Measurements from ENCODE around the gene HCAR2. TPM values are rescaled to one million over a fixed set of nuclear protein-coding genes. Genes with fewer than 3 reads are reported as not detected.

The HCAR2 gene
- total RNA-seq, 4 donors from 2014 or later: 18.3 to 47.2 (median 22.1) TPM

DNA sequence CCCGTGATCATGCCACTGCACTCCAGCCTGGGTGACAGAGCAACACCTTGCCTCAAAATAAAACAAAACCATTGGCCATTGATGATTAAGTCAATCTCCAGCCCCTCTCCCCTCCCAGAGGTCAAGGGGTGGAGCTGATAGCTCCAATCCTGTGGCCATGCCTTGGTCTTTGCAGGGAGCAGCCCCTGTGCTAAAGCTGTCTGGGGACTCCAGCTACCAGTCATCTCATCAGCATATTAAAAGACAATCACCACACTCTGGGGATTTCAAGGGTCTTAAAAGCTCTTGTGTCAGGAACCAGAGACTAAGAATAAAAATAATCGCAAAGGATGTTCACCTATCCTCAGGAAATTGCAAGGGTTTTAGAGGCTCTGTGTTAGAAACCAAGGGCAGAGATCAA lies 30.6 kb downstream of the HCAR2 start:
- 67 to 79% methylated on average over 2 of the region's 2 CpGs for WGBS, 2 donors
- intact Hi-C loops (cut with DNase I; ENCODE audit: low total_unique reads): no loop called here
- no peak for DNase-seq (ENCODE audit: low spot score in 2 of 2)
- TF ChIP-seq, protein P1, sequence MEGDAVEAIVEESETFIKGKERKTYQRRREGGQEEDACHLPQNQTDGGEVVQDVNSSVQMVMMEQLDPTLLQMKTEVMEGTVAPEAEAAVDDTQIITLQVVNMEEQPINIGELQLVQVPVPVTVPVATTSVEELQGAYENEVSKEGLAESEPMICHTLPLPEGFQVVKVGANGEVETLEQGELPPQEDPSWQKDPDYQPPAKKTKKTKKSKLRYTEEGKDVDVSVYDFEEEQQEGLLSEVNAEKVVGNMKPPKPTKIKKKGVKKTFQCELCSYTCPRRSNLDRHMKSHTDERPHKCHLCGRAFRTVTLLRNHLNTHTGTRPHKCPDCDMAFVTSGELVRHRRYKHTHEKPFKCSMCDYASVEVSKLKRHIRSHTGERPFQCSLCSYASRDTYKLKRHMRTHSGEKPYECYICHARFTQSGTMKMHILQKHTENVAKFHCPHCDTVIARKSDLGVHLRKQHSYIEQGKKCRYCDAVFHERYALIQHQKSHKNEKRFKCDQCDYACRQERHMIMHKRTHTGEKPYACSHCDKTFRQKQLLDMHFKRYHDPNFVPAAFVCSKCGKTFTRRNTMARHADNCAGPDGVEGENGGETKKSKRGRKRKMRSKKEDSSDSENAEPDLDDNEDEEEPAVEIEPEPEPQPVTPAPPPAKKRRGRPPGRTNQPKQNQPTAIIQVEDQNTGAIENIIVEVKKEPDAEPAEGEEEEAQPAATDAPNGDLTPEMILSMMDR (IDR thresholded peaks at IDR 0.05): no peak
- TF ChIP-seq POLR2A (IDR thresholded peaks at IDR 0.05): no peak
- H3K4me3 ChIP-seq (ENCODE audit: low read depth, poor library complexity, severe bottlenecking): no peak overlapping the region

DNA sequence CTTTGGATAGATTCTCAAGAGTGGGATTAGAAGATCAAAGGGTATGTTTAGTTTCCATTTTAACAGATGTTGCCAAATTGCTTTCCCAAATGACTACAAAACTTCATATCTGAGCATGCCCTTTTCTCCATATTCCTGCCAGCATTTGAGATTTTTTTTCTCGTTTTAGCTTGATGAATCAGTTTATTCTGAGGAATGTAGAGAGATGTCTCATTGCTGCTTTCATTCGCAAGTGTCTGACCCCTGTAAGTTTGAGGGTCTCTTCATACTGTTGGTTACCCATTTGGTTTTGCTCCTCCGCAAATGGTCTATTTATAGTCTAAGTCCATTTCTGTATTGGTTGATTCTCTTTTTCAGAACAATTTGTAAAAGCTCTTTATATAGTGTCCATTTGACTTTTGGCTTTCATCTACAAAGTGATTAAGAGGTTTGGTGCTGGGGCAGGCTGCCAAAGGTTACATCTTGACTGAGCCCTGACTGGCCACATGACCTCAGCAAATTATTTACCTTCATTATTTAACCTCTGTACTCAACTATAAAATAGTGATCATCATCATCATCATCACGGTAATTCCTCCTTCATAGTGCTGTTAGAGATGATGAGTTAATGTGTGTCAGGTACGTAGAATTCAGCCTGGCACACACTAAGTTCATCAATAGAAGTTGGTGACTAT lies 33.6 kb downstream of the HCAR2 start:
- no peak overlapping the region for H3K4me3 ChIP-seq (ENCODE audit: low read depth, poor library complexity, severe bottlenecking)
- no peak for TF ChIP-seq POLR2A (IDR thresholded peaks at IDR 0.05)
- TF ChIP-seq, protein P1 (IDR thresholded peaks at IDR 0.05): no peak
- no peak for DNase-seq (ENCODE audit: low spot score in 2 of 2)
- WGBS, 2 donors: 59 to 66% methylated on average over 5 of the region's 5 CpGs
- intact Hi-C loops (cut with DNase I; ENCODE audit: low total_unique reads): no loop called here

DNA sequence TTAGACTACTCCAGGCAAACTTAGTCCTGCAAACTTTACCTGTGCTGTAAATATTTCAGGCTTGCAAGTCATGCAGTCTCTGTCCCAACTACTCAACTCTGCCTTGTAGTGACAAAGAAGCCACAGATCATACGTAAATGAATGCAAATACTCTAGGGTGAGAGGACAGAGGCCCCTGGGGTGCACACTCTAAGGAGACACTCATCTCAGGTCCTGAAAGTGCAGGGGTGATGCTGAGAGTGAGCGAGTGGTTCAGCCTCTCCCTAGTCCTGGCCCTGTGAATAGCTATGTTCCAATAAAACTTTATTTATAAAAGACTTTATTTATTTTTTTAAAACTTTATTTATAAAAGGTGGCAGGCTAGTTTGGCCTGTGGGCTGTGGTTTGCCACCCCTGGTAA lies 34.9 kb downstream of the HCAR2 start:
- 87 to 98% methylated on average over 2 of the region's 2 CpGs for WGBS, 2 donors
- TF ChIP-seq, protein P1 (IDR thresholded peaks at IDR 0.05): no peak
- TF ChIP-seq POLR2A (IDR thresholded peaks at IDR 0.05): no peak

DNA sequence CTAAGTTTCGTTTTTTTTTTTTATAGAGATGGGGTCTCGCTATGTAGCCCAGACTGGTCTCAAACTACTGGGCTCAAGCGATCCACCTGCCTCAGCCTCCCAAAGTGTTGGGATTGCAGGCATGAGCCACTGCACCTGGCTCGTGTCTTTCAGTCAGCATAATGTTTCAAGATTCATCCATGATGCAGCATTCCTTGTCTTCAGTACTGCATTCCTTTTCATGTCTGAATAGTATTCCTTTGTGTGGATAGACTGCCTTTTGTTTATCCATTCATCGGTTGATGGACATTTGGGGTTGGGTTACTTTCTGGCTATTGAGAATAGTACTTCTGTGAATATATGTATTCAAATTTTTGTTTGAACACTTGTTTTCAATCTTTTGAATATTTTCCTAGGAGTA lies 37.4 kb downstream of the HCAR2 start:
- H3K4me3 ChIP-seq (ENCODE audit: low read depth, poor library complexity, severe bottlenecking): no peak overlapping the region
- no peak for DNase-seq (ENCODE audit: low spot score in 2 of 2)
- WGBS, 2 donors: 91 to 93% methylated on average over 5 of the region's 5 CpGs
- intact Hi-C loops (cut with DNase I; ENCODE audit: low total_unique reads): no loop called here
- TF ChIP-seq, protein P1 (IDR thresholded peaks at IDR 0.05): no peak
- TF ChIP-seq POLR2A (IDR thresholded peaks at IDR 0.05): no peak

More for the DNA sequence above, 34.9 kb downstream of the HCAR2 start:
- DNase-seq (ENCODE audit: low spot score in 2 of 2): no peak
- intact Hi-C loops (cut with DNase I; ENCODE audit: low total_unique reads): no loop called here
- H3K4me3 ChIP-seq (ENCODE audit: low read depth, poor library complexity, severe bottlenecking): no peak overlapping the region

DNA sequence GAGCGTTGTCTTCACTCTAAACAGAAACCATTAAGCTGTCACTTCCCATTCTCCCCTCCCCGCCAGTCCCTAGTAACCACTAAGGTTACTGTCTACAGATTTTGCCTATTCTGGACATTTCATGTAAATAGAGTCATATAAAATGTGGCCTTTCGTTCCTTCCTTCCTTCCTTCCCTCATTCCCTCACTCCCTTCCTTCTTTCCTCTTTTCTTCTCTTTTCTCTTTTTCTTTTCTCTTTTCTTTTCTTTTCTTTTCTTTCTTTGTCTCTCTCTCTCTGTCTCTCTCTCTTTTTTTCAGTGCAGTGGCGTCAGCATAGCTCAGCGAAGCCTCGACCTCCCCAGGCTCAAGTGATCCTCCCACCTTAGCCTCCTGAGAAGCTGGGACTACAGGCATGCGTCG lies 37.8 kb downstream of the HCAR2 start:
- WGBS, 2 donors: 87% methylated on average over 8 of the region's 8 CpGs
- TF ChIP-seq POLR2A (IDR thresholded peaks at IDR 0.05): no peak
- TF ChIP-seq, protein P1 (IDR thresholded peaks at IDR 0.05): no peak
- intact Hi-C loops (cut with DNase I; ENCODE audit: low total_unique reads): no loop called here
- DNase-seq (ENCODE audit: low spot score in 2 of 2): no peak
- no peak overlapping the region for H3K4me3 ChIP-seq (ENCODE audit: low read depth, poor library complexity, severe bottlenecking)

DNA sequence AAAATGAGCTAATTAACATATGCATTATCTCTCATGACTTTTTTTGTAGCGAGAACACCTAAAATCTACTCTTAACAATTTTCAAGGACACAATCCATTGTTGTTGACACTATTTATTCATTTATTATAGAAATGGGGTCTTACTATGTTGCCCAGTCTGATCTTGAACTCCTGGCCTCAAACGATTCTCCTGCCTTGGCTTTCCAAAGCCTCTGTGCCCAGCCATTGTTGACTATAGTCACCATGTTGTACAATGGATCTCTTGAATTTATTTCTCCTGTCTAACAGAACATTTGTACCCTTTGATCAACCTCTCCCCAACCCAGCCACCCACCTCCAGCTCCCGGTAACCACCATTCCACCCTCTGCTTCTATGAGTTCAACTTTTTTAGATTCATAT lies 41.2 kb downstream of the HCAR2 start:
- TF ChIP-seq POLR2A (IDR thresholded peaks at IDR 0.05): no peak
- TF ChIP-seq, protein P1 (IDR thresholded peaks at IDR 0.05): no peak
- no peak for DNase-seq (ENCODE audit: low spot score in 2 of 2)
- intact Hi-C loops (cut with DNase I; ENCODE audit: low total_unique reads): no loop called here
- 93 to 95% methylated on average over 3 of the region's 3 CpGs for WGBS, 2 donors
- no peak overlapping the region for H3K4me3 ChIP-seq (ENCODE audit: low read depth, poor library complexity, severe bottlenecking)

All from lower leg skin (tissue), 4 donors.